Suppressor macrophage treated with lipopolysaccharide for 1 hour (primary cell): ENCODE measurements around the gene CYP4F11.
"Not testable (repeated sequence)": the region's sequence is repeated elsewhere in the genome, so short reads cannot be mapped to it uniquely, and the experiment has no call there.

ENCODE experiments used
- DNase-seq, 3 donors: peaks; one replicate each; pipeline ENCODE4 v3.0.0-alpha.2; 2020 to 2022

The CYP4F11 gene

GRCh38 chr19:15922021-15922420, 12.3 kb downstream of the CYP4F11 start:
- no peak for DNase-seq

- peak in 1 of 3 donors; percentile 7 for DNase-seq
These were observed 15.1 kb downstream of the CYP4F11 start for GRCh38 chr19:15919243-15919642.

DNA sequence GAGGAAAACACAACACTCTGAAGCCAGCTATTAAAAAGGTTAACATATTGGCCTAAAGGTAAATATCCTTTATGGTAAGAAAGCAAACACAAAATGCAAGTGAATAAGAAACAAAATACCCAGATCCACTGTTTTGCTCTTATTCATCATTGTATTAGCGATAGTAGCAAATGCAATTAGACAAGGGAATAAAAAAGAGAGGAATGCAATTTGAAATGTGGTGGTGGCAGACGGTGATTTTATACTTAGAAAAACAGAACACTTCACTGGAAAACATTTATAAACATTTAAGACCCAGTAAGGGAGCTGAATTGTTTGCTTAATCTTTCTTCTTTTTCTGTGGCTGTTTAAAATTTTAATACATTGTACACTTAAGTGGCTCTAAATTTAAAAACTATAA, 19.2 kb downstream of the CYP4F11 start:
- no peak for DNase-seq

DNA sequence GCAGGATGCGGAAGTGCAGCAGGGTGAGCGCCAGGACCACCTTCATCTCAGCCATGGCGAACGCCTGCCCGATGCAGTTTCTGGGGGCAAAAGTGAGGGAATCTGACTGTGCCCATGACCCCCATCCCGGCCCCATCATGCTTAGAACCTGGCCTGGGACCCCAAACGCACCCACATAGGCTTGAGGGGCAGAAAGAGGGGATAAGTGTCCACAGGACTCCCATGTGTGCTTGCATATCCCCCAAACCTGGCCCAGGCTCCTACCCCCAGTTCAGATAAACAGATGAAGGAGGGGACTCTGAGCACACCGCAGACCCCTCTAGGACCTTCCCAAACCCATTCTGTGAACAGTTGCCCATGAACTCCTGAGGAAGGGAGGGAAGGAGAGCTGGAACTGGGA, 20.5 kb downstream of the CYP4F11 start:
- DNase-seq, result no peak

DNA sequence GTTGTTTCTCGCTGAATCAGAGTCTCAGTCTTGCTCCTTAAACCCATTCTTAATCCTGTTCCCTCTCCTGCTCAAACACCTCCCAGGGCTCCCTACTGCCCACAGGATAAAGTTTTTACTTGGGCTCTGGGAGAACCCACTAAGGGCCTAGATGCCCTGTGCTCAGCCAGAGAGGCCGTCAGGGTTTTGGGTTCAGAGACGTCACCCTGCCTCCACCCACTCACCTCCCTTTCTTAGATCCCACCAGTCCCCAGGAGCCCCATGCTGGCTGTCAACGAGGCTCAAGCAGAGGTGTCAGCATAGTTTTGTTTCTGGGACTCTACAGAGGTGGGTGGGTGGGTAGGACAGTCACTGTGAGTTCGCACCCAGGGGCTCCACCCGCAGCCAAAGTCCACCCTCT, 20.9 kb downstream of the CYP4F11 start:
- DNase-seq, result no peak

DNA sequence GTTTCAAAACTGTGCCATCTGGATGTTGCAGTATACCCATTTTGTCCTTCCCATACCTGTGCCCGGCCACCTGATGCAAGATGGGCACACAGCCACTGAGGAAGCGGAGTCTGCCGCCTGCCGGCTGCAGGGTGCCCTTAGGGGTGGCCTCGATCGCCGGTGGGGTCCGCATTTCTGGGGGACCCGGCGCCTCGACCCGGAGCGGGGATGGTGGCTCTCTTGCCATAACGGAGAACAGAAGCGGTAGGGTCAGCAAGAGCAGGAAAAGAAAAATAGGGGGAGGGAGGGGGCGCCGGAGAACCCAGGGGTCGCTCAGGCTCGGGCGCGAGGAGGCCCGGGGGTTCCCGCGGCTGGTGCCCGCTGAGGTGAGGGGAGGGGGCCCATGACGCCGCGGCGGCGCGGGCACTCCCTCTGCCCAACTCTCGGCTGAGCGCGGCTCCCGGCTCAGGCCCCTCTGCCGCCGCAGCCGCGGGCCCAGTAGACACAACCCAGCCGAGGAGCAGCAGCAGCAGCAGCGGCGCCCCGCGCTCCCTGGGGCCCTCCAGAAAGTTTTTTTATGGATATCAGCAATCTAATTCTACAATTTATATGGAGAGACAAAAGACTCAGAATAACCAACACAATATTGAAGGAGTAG, 22.6 kb downstream of the CYP4F11 start:
- peak in 1 of 3 donors; percentile 15 for DNase-seq

GRCh38 chr19:15905026-15905425, 29.3 kb downstream of the CYP4F11 start:
- DNase-seq, result no peak

- not testable (repeated sequence) for DNase-seq
These were observed 31.4 kb downstream of the CYP4F11 start for GRCh38 chr19:15902898-15903297.

DNA sequence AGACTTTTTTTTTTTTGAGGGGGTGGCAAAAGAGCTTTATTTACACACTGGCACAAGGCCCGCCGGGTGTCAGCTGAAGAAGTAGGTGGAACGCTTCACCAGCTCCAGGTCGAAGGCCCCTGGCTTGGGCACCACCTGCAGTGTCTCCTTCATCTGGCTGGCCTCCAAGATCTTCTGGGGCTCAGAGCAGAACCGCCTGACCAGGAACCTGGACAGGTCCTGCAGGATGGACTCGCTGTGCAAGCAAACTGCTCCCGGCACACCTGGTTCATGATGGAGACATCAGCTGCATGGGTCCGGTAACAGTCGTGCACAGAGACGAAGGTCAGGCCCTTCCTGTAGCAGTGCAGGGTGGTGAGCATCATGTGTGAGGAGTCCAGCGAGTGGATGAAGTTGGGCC, 32.1 kb downstream of the CYP4F11 start:
- no peak for DNase-seq

- no peak for DNase-seq
These were observed 33.8 kb downstream of the CYP4F11 start for GRCh38 chr19:15900504-15900903.

- not testable (repeated sequence) for DNase-seq
These were observed 34.3 kb downstream of the CYP4F11 start for GRCh38 chr19:15900032-15900431.

GRCh38 chr19:15899561-15899960, 34.8 kb downstream of the CYP4F11 start:
- DNase-seq, result not testable (repeated sequence)

DNA sequence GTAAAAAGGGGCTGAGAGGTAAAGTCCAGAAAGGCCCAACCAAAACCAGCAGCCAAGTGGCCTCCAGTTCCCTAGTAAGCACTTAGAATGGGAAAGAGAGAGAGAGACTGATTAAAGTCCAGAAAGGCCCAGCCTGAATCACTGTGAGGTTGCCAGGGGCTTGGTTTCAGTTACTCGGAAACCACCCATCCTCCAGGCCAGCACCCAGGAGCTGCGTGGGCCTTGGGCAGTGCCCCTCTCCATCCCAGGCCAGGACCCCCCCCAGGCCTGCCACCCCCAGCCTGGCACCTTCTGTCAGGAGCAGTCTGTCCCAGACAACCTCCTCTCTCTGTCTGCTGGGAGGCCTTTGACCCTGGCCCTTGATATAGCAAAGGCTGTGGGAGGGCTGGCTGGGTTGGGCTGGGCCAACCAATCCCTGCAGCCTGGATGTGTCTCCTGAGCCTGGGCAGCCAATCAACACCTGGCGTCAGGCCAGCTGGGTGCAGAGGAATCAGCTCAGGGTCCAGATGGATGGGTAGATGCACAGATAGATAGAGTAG, 36.5 kb downstream of the CYP4F11 start, which contains the start of gene CYP4F2:
TSS of gene CYP4F2 (minus strand) at position 337 of the 539 bp plus-strand sequence. CDS start 463 bp downstream, outside the sequence.
- DNase-seq, result no peak

GRCh38 chr19:15897026-15897737, 37.1 kb downstream of the CYP4F11 start:
- peak in 2 of 3 donors; percentile 10 for DNase-seq

- DNase-seq, result no peak
These were observed 38.4 kb downstream of the CYP4F11 start for GRCh38 chr19:15895876-15896430.

DNA sequence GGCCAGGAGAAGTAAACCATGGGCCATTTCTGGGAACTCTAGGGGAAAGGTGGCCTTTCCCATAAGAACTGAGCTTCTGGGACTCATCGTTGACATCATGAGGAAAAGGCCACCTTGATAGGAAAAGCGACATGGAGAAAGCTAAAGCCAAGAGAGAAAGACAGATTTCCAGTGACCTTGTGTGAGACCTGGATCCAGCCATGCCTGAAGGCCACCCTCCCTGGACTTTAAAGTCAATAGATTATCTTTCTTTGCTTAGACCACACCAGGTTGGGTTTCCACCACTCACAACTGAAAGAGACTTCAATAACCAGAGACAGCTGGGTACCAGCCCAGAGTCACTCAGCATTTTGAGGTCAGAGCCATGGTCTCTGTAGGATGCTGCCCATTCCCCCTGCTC, 40.0 kb downstream of the CYP4F11 start:
- DNase-seq, result no peak

GRCh38 chr19:15893477-15893876, 40.9 kb downstream of the CYP4F11 start:
- DNase-seq, result no peak

DNA sequence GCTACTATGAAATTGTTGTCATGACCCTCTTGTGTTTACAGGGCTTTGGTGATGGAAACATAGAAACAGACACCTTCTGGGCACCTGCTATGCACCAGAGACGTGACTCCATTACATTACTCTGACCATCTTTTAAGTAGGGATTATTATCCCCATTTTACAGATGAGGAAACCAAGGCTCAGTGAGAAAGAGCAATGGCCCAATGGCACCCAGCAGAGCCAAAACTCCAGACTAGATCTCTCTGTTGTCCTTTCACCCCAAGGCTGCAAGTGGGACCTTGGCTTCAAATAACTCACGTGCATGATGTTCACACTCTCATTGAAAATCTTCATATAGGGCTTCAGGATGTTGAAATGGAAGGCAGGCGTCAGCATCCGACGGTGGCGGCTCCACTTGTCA, 42.3 kb downstream of the CYP4F11 start:
- DNase-seq, result no peak

DNA sequence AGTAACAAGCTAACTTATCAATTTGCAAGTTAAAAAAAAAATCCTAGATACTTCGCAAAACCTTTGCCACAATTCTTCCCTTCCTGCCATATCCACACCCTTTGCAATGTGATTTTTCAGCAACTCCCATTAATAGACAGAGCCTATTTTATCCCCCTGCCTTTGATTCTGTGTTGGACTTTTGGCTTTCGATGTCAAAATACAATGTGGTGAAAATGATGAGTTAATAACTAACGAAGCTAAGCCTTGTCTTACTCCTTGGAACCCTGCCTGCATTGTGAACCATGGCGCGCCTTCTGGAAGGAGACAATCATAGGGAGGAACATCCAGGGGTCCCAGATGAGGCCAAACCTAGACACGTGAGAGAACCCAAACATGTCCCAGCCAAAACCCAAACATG, 42.9 kb downstream of the CYP4F11 start:
- no peak for DNase-seq

DNA sequence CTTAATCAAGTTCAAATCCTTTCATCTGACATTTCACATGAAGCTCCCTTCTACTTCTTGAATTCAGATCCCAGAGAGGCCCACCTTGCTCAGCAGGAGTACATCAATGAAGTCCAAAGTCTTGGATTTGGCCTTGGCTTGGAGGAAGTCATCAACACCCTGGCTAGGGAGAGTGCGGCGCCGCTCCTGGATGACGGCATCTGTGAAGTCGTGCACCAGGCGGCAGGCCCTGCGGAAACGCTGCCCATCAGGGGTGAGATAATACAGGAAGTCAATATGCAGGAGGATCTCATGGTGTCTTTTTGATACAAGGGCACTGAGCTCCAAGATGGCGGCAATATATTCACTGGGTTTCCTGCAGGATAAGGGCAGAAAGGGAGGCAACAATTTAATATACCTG, 45.0 kb downstream of the CYP4F11 start:
- DNase-seq, result not testable (repeated sequence)

- no peak for DNase-seq
These were observed 48.4 kb downstream of the CYP4F11 start for GRCh38 chr19:15885919-15886318.

DNA sequence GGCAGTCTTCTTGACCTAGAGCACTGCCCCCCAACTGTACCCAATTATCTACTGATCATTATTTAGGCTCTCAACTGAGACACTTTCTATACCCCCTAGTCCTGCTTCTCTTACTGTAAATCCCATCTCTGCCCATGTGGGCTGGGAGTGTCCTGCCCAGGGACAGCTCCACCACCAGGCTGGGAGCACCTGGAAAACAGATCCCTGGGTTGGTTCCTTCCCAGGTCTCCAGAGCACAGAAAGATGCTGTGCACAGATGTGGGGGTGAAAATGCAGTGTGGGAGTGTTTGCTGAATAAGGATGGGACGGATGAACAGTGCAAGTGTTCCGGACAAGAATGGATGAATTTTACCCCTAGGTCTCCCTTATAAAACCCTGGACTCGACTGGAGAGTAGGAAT, 49.2 kb downstream of the CYP4F11 start:
- no peak for DNase-seq

GRCh38 chr19:15883329-15883728, 51.0 kb downstream of the CYP4F11 start:
- peak; percentile 30 to 42 (median 40) for DNase-seq
